Iris pigment epithelial cell (primary cell): ENCODE results near the gene DPP10.

Experiments
- DNase-seq: peaks from one replicate; pipeline ENCODE4 v3.0.0-alpha.2; 2011; ENCODE audit warnings: low read depth

Gene DPP10

DNA sequence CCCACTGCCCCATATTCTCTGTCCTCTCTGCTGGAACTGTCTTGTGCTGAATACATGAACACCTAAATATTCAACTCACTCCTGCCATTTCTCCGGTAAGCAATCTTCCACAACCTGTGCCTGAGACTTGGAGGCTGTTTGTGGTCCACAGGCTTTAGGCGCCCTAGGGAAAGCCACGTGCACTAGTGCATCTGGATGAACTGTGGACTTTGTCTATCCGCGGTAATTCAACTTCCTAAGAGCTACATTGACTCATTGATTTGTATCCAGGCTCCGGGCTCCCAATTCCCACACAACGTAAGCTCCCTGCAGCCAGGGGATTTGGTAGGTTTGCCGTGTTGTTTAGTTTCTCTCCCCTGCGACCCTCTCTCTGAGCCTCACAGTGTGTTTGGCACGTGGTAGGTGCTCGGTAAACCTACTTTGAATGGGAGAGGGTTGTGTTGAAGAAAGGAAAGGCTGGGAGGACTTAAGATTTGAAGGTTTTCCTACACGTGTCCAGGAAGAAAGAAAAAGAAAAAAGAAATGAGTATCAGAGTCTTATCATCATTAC, 718.2 kb downstream of the DPP10 start:
- no peak for DNase-seq

DNA sequence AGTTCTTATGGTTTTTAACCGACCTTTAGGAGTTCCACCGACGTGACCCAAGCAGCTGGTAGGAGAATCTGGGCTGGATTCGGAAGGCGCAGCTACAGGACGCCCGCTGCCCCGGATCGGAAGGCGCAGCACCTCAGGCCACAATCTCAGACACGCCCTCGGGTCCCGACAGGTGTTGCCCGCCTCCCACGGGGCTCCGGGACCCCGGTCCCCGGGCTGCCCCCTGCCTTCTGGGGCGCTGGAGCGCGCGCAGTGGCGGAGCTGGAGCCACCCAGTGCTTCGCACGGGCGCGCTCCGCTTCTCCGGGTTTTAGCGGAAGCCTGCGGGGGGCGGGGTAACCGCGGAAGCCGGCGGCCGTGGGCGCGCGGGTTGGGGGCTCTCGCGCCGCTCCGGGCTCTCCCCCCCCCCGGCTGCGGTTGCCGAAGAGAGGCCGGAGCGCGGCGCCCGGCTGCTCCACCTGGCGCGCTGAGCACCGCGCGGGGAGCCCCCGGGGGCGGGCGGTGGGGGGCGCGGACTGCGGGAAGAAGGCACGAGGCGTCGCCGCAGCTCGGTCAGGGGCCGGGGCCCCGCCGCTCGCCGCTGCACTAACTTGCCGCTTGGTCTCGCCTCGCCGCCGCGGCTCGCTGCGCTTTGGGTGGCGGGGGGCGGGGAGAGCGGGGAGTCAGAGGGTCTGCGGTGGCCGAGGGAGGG, 718.8 kb downstream of the DPP10 start:
- no peak for DNase-seq

DNA sequence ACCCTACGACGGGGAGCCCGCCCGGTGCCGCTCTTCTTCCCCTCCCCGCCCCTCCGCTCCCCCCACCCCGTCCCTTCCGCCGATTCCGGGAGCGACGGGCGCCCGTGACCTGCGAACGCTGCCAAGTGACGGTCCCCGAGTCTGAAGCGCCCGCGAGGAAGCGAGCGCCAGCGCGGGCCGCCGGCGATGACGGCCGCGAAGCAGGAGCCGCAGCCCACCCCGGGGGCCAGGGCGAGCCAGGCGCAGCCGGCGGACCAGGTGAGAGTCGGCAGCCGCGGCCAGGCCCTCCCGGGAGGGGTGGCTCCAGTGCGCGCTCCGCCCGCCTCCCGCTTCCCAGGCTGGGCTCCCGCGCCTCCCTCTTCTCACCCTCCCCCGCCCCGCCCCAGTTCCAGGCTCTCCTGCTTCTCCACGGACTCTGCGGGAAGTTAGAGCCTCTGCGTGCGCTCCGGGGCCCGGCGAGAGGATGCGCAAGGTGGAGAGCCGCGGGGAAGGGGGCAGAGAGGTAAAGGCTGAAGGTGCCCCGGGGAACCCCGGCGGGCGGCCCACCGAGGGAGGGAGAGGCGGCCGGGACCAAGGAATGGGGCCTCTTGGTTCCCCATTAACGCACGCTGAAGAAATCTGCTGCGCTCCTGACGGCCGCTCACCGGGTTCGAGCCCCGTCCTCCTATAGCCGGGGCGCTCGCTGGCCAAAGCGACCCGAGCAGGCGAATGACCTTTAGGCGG, 719.5 kb downstream of the DPP10 start:
- no peak for DNase-seq

DNA sequence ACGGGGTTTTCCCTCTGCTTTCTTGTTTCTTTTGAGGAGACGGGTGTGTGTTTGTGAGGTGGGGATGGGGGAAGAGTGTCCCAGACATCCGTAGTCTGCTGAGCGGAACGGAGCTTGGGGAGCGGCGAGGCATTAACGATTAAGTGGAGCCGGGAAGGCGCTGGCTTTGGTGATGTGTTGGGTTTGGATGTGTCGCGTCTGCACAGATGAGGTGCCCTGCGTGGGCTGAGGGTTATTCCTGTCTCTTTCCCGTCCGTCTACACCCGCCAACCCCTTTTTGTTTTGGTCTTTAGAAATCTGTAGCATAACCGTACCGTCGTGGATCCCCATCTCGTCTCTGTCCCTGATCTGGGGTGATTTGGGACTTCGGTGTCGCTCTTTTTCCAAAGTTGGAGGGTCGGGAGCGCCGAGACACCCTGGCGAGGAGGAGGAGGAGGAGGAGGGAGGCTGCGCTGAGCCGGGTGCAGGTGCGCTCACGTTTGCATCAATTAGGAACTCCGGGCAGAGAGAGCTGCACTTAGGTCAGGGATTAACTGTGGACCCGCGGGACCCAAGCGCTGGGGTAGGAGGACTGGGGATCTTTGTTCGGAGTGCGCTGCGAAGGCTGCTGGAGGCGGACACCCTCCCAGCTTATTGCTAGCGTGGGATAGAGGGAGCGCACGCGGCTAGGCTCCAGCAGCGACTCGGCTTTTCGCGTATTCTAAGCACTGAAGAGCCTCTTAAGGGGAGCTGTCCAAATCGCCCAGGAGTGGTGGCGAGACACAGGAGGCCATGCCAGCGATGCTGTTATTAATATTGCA, 720.3 kb downstream of the DPP10 start:
- no peak for DNase-seq

DNA sequence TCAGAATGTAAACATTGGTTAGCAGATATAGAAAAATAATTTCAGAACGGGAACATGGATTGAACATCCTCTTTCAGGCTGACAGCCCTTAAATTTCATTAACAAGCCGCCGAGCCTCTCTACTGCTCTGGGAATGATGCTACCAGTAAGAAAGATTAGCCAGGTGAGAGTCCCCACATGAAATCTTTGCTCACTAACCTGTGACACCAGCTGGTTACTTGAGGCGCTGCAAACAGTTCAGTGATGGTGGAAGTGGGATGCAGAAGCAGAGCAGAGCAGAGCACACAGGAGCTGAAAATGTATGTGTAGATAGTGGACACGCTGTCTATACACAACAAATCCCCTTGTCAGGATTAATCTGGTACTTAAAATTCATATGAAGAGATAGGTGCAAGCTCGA, 721.1 kb downstream of the DPP10 start:
- no peak for DNase-seq

DNA sequence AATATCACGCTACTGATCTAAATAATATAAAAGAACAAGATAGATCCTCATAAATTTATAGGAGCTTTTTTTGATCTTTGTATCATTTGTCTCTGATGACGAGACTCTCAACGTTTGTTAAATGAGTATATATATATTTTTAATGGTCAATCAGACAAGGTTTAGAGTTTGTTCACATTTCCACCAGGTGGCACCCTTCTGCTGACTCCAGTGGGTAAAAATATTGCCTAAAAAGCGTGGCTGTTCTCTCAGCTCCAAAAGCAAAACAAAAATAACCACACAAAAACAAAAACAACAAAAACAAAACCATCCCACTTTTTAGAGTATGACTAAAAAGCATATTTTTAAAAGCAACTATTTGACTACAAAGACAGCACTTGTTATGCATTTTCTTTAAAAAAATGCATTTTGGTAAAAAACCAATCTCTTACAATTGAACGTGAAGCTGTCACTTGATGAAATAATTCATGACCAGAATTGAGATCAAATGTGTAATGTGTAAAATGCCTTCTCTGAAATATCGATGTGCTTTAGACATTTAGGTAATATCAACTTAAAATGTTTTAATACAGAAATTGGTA, 723.2 kb downstream of the DPP10 start:
- peak; percentile 33 for DNase-seq

DNA sequence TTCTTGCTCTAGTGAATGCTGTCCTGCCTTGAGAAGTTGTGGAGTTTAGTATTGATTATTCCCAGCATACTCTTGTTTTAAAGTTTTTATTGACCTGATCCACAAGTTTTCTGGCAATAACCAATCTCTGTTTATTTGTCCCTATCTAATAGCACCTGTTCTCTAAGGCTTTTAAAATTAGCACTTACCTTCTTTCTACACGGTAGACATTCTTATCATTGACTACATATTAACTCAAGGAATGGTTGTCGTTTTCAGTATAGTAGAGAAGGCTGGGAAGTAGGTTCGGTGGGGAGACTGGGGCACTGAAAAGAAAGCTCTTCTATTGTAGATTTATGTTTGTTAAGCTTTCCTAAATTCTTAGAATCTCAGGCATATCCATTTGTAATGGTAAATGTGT, 726.0 kb downstream of the DPP10 start:
- no peak for DNase-seq

DNA sequence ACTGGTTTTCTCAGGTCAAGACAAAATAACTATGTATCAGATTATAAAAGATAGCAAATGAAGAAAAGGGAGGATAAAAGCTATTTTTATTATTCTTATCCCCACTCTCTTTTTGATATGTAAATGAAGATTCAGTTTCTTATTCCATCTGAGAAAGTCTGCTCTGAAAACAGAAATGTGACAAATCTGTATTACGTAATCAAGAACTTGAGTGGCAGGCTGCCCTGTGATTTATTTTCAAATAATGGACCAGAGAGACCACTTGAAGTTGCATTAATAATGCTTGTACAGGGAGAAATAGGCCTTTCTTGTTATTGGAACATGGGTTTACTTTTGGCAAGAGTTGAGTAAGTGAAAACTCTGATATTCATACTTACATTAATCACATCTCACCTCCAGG, 727.4 kb downstream of the DPP10 start:
- DNase-seq = no peak

DNA sequence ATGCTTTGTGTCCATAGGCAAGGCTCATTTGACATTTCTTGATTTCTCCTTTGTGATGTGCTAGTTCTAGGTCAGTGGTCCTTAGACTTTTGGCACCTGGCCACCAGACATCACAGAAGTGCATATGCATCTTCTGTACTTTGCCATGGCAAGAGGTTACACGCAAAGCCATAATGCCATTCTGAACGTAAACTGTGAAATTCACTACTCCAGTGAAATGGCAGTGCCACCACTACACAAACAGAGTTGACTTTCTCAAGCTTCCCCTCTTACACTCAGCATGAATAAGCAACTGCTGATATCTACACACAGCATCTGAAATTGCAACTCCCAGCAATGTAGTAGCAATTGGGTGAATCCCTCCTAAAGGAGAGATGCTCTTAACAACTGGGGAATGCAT, 729.3 kb downstream of the DPP10 start:
- no peak for DNase-seq

DNA sequence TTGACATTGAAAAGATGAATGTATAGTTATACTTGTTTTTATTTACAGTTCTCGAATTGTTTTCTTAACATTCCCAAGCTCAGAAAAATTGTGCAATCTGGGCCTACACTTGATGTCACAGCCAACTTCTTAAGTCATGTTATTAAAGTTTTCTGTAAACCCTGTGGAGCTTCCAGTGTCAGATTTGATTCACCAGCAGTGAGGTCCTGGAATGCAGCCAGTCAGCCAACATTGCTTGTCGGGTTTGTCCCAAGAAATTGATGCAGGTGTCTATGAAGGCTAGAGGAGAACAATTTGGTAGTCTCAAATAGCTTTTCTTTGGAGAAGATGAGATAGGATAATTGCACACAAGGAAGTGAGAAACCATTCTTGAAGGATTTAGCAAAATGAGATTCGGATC, 732.2 kb downstream of the DPP10 start:
- no peak for DNase-seq

DNA sequence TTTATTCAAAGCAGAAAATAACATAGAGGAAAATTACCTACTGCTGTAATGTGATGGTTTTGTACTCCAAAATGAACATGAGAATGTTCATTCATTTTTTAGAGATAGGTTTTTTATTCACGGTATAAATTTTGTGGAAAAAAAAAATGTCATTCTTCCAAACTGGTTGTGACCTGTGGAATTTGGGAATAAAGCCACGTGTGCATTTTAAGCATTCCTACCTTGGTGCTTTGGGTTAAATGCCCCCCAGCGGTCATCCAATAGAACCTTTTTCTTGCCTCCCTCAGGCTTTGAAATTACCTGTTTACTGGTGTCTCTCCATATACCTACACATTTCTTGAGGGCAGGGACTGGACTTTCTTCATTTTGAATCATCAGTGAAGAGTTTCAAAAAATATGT, 740.7 kb downstream of the DPP10 start:
- no peak for DNase-seq

DNA sequence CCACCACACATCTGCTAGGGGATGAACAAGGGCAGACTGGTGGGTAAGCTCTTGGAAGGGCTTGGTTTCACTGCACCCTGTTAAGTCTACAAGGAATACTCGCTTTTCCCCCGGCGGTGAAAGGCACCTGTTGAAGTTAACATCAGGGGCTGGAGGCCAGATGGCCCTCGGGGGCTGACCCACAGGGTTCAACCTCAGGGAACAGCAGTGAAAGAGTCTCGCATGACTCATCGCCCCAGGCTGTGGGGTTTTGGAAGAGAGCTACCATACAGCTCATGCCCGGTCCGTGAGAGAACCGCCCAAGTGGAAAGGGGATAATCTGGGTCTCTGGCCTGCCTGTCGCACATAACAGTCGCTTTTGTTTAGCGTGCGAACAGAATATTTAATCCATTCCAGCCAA, 748.0 kb downstream of the DPP10 start:
- DNase-seq = no peak

DNA sequence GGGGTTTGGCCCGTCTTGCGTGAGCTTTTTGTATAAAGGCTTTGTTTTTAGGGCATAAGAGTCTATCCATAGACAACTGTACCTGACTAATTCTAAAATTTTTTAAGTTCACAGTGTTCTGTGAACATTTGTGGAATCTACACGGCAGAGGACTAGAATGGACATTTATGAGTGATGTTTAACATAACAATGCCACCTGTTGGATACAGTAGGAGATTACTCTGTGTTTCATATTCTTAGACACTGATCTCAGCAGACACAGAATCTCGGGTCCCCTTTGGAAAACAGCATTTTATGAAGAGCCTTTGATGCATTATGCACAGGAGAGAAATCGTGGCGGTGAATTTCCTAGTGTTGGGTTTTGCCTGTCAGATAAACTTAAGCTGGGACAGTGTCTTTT, 752.2 kb downstream of the DPP10 start:
- DNase-seq = no peak

DNA sequence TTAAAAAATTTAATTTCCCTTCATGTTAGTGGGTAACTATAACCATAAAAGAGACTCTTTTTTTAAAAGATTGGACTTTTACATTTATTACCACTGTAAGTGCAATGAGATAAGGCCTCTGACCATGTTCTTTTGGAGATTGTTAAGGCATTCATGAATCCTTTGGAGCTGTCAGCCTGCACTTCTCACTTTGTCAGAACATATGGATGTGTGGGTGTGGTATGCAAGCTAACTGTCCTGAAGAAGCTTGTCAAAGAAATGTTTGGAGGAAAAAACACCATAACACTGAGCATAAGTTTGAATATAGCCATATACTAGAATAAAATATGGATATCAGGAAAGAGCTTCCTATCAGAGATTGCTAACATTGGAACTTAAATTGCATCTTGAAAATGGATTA, 754.1 kb downstream of the DPP10 start:
- DNase-seq = no peak

DNA sequence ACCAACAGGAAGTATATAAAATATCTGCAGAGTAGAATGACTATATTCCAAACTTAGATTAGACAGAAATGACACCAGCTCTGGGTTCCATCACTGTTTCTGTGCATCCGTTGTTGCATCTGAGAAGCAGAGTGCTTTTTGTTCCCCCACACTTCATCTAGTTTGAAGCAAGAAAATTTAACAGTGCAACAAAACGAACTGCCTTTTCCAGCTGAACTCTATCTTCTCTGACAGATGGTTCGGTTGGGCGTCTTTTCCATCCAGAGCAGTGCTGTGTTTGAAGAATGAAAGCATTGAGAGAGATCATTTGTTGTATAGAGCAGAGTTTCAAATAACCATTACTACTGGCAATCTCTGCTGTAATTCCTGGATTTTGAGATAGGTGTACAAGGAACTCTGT, 757.5 kb downstream of the DPP10 start:
- DNase-seq = no peak

DNA sequence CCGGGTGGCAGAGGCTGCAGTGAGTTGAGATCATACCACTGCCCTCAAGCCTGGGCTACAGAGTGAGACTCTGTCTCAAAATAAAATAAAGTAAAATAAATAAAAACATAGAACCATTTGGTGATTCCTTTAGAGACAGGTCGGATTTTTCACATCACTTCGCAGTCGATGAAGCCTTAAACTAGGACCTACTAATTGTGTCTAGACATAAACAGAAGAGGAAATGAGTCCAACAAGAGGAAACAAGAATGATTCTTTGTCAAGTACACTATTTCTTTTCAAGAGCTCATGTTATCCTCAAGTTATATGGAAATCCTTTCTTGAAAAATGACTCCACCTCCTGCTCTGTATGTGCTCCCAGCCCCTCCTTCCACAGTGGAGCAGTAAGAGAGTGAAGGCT, 758.9 kb downstream of the DPP10 start:
- no peak for DNase-seq

DNA sequence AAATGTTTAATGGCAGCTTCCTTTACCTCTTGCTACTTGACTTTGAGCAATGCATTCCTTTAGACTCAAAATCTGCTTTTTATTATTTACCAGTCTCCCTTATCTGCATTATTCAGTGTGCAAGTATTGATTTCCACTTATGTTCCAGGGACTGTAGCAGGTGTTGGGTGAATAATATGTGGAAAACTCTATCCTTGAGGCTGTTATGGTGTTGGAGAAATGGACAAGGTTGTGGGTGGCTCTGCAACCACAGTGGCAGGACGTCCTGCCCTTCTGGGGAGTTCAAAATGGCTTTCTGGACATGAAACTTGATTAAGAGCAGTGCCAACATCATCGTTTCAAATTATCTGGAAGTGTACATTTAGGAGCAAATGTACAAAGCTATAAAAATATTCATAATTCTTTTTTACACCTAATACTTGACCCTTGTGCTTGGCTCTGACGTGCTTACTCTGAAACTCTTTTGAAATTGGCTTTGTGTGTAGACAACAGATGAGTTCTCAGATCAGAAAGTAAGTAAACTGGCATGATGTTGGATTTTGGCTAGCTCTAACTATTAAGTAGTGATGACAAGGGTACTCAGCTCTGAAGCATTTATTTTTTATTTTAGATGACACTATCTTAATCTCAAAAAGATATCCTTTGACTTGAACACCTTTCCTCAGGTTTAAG, 766.2 kb downstream of the DPP10 start:
- DNase-seq = no peak

DNA sequence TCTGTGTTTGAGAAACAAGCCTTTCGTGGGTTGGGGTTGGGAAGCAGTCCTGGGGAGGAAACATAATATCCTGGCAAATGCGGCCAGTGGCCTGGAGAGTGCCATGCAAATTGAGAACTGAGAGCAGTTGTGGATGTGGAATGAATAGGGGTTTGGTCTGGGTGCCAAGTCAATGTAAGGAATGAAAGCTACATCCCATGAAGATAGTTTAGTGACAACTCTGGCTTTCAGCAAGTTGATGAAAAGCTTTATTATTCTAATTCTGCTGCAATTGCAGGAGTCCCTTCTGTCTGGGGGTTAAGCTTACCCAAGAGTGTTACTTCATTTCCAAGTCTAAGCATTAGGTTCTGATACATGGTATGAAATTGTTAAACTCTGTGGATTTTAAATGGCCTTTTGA, 771.6 kb downstream of the DPP10 start:
- DNase-seq = no peak

DNA sequence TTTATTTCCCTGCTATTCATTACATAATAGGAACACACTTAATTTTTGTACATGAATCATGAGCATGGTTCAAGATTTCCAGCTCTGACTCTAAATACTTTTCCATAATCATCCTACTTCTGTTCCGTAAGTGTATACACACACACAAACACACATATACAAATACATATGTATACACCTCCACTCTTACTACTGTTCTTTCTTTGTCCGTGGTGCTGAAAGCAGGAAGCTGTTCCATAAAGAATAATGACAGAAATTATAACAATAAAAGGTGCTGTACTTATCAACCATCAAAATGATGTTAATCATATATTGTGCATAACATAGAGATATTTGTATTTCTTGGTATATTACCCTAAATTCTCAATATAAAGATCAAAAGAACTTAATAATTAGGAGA, 776.9 kb downstream of the DPP10 start:
- no peak for DNase-seq

DNA sequence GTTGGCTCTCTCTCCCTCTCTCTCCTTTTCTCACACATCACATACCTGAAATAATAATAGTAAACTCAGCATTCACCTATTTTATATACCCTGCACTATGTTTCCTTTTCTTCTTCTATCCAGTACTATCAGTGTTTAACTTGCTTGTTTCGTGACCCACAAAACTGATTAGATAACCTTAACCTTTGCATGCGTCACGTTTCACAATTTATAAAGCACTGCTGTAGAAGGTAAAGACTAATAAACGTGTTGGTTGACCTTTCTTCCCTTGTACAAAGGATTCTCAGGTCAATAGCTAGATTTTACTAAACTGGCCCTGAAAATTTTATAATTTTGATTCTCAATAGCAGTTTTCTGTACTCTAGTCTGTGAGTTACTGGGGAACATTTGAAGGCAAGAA, 791.7 kb downstream of the DPP10 start:
- DNase-seq = no peak

DNA sequence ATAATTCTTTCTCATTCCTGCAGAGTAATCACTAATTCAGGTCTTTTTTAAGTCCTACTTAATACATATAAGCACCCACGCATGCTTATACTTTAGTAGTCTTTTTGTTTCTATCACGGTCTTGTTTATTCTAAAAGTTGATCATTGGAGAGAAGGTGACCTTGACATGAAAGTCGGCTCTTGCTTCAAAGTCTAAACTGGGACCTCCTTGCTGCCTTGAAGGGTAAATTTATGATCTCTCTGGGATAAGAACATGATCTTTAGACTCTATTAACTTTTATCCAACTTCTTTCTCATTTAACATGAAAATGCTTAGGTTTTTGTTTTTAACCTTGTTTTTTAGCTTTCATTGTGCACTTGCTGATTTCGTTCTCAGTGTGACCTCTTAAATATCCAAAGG, 792.3 kb downstream of the DPP10 start:
- no peak for DNase-seq

DNA sequence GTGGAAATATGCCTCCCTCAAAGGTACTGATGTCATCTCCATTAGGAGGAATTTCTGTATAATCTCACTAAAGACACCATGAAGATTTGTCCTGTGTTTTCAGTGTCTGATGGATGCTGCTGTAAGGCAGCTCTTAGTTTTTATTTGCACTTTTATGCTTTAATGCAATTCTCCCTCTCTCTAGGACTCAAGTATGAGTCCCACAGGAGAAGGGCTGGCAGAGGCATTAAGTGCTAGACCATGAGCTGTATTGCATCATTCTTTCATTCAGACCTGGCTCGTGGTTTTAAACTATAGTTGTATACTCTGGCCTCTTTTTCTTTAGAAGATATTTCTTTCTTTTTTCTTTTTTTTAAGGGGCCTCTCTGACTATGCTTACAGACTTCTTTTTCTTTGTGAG, 805.6 kb downstream of the DPP10 start:
- no peak for DNase-seq
